WTC11 (cell line): ENCODE results near the gene CHD3.

ENCODE experiments used
- ZNF232 ChIP-seq: sonication (generic); formaldehyde crosslinking; IDR thresholded peaks from 2 replicates; pipeline ENCODE4 v1.8.0; 2022; ENCODE audit warnings: mild to moderate bottlenecking, missing genetic modification reagents
- TF ChIP-seq, protein P1 (sequence below): fragments of 200-600 bp; IDR thresholded peaks from 2 replicates; pipeline ENCODE4 v1.8.0; 2022; ENCODE audit warnings: antibody characterized with exemption

DNA sequence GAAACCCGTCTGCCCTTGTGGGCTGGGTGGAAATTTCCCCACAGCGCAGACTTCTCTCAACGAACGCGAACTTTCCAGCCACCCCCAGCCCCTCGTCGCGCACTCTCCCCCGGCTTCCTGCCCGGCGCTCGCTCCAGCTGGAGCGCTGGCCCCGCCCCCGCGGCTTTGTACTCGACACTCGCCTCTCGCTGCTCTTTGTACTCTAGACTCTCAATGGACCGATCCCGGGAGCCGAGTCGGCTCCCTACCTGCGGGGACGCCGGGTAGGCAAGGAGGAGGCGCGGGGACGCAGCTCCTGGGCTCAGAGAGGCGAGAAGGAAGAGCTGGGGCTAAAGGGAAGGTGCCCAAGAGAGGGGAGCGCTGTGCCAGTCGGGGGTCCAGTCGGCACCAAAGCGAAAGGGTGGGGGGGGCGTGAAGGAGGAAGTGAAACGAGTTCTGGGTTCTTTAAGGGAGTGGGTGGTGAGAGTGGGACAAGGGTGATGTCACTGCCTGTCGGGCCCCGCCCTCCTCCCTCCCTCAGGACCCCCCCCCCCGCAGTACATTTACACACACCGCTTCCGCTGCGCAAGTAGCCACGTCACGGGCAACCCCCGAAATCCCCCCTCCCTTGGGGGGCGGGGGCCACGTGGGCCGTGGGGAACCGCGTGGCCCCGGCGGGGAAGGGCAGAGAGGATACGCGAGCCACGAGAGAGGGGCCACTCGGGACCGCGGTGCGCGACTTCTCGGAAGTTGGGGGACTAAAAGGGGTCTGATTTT, 44.9 kb upstream of the CHD3 start:
- TF ChIP-seq ZNF232 (CRISPR knock-in tag): no peak
- TF ChIP-seq, protein P1, sequence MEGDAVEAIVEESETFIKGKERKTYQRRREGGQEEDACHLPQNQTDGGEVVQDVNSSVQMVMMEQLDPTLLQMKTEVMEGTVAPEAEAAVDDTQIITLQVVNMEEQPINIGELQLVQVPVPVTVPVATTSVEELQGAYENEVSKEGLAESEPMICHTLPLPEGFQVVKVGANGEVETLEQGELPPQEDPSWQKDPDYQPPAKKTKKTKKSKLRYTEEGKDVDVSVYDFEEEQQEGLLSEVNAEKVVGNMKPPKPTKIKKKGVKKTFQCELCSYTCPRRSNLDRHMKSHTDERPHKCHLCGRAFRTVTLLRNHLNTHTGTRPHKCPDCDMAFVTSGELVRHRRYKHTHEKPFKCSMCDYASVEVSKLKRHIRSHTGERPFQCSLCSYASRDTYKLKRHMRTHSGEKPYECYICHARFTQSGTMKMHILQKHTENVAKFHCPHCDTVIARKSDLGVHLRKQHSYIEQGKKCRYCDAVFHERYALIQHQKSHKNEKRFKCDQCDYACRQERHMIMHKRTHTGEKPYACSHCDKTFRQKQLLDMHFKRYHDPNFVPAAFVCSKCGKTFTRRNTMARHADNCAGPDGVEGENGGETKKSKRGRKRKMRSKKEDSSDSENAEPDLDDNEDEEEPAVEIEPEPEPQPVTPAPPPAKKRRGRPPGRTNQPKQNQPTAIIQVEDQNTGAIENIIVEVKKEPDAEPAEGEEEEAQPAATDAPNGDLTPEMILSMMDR: no peak
